Activated CD8-positive, alpha-beta memory T cell treated with anti-CD3 and anti-CD28 coated beads, Interleukin-2, amount 50 U/mL, for 1 hour (primary cell): Measurements from ENCODE around the gene TMEM258.

ENCODE experiments used
- DNase-seq: peaks from one replicate; pipeline ENCODE4 v3.0.0-alpha.2; 2020; ENCODE audit errors: extremely low read depth

Gene TMEM258

GRCh38 chr11:61775606-61776554, 16.5 kb downstream of the TMEM258 start:
- no peak for DNase-seq

GRCh38 chr11:61775106-61775505, 17.3 kb downstream of the TMEM258 start:
- no peak for DNase-seq

GRCh38 chr11:61774411-61774810, 18.0 kb downstream of the TMEM258 start:
- no peak for DNase-seq

- DNase-seq = no peak
Observed at GRCh38 chr11:61773809-61774208, 18.6 kb downstream of the TMEM258 start.

GRCh38 chr11:61773356-61773755, 19.0 kb downstream of the TMEM258 start:
- DNase-seq = no peak

- no peak for DNase-seq
Observed at GRCh38 chr11:61771985-61772455, 20.4 kb downstream of the TMEM258 start.

GRCh38 chr11:61771195-61771894, 21.1 kb downstream of the TMEM258 start:
- DNase-seq = no peak

GRCh38 chr11:61769946-61770683, 22.3 kb downstream of the TMEM258 start:
- no peak for DNase-seq

- no peak for DNase-seq
Observed at GRCh38 chr11:61769169-61769920, 23.1 kb downstream of the TMEM258 start.

- DNase-seq = no peak
Observed at GRCh38 chr11:61768376-61769076, 23.9 kb downstream of the TMEM258 start.

GRCh38 chr11:61766353-61766841, 26.0 kb downstream of the TMEM258 start:
- no peak for DNase-seq

GRCh38 chr11:61765550-61766253, 26.7 kb downstream of the TMEM258 start:
- DNase-seq = no peak

- no peak for DNase-seq
Observed at GRCh38 chr11:61764606-61765260, 27.7 kb downstream of the TMEM258 start.

GRCh38 chr11:61763930-61764605, 28.3 kb downstream of the TMEM258 start:
- DNase-seq = no peak

- no peak for DNase-seq
Observed at GRCh38 chr11:61762798-61763197, 29.6 kb downstream of the TMEM258 start.

- no peak for DNase-seq
Observed at GRCh38 chr11:61762223-61762615, 30.2 kb downstream of the TMEM258 start.

- DNase-seq = no peak
Observed at GRCh38 chr11:61761440-61762222, 30.8 kb downstream of the TMEM258 start.

GRCh38 chr11:61760946-61761345, 31.5 kb downstream of the TMEM258 start:
- no peak for DNase-seq
